Heart left ventricle (tissue), 13 donors: ENCODE results near the gene TNRC6B.

Source experiments
- POLR2A ChIP-seq, 2 donors: fragments of 450-650 bp; IDR thresholded peaks; one replicate each; pipeline ENCODE4 v1.6.1; 2017; ENCODE audit warnings: antibody characterized with exemption in 2 of 2, mild to moderate bottlenecking in 2 of 2, moderate library complexity in 2 of 2
- TF ChIP-seq, protein P1 (sequence below), 12 donors: fragments of 200-600 bp; sonication (generic) in 4 of 12; IDR thresholded peaks; one replicate each; pipeline versions ENCODE4 v1.5.0 to v1.8.0; 2018 to 2022; ENCODE audit warnings: antibody characterized with exemption in 12 of 12, mild to moderate bottlenecking in 5 of 12
- donor health status: ischemic (EF 13 %, LVEDD 7.1; RV severe dilation, severe dysfunction).
- donor health status: DM: no; HTN: yes; CAD: no.
- donor health status: DM: no; HTN: no; CAD: no.
- donor health status: ischemic (EF 25% LVEDD 6.9; RV normal size, moderate dysfunction).
- donor health status: ischemic (EF 25% LVEDD 5.7; RV mildly dilated, moderate dysfunction).
- donor health status: ischemic (EF 35%, LVEDD 5.7; RV mildly dilated, moderate dysfunction).
- donor health status: nonischemic (EF 11% LVEDD 7.7; RV severe dilation, severe dysfunction).
- donor health status: DM: yes; HTN: yes; CAD: no.
- donor health status: PGD.
- donor health status: ischemic (EF 29% LVEDD 5.4; RV normal size, mild dysfunction).
- donor health status: nonischemic (EF 23%, LVEDD 6.1; RV moderate dilation, normal function).

GRCh38 chr22:40271440-40271839, 93.7 kb downstream of the TNRC6B start:
- TF ChIP-seq, protein P1, sequence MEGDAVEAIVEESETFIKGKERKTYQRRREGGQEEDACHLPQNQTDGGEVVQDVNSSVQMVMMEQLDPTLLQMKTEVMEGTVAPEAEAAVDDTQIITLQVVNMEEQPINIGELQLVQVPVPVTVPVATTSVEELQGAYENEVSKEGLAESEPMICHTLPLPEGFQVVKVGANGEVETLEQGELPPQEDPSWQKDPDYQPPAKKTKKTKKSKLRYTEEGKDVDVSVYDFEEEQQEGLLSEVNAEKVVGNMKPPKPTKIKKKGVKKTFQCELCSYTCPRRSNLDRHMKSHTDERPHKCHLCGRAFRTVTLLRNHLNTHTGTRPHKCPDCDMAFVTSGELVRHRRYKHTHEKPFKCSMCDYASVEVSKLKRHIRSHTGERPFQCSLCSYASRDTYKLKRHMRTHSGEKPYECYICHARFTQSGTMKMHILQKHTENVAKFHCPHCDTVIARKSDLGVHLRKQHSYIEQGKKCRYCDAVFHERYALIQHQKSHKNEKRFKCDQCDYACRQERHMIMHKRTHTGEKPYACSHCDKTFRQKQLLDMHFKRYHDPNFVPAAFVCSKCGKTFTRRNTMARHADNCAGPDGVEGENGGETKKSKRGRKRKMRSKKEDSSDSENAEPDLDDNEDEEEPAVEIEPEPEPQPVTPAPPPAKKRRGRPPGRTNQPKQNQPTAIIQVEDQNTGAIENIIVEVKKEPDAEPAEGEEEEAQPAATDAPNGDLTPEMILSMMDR (IDR thresholded peaks at IDR 0.05) = no peak
- no peak for TF ChIP-seq POLR2A (IDR thresholded peaks at IDR 0.05)
